ENCODE results near the gene NPAT. TPM values are rescaled to one million over a fixed set of nuclear protein-coding genes. Genes with fewer than 3 reads are reported as not detected.

NPAT gene
- total RNA-seq, 1 experiment from 2014 or later = 14.9 TPM

GRCh38 chr11:108226036-108226435 lies 3.6 kb upstream of the NPAT start:
- Histone ChIP-seq H3K9me2 (ENCODE audit: insufficient read depth) (no peaks in the 10 kb centered on the region), H3K79me2 (ENCODE audit: insufficient read depth, low read length) (peaks cover 51% of the 10 kb centered on the region), H4K20me1 (ENCODE audit: insufficient read depth) (no peaks in the 10 kb centered on the region), H3K4me1 (ENCODE audit: control insufficient read depth in 1 of 2, insufficient read depth in 2 of 2, low read length in 2 of 2) (peaks cover 6 to 20% of the 10 kb centered on the region in 2 experiments; a peak in 3 of 4 replicates), H2AFZ (ENCODE audit: low read depth, low read length, poor library complexity, severe bottlenecking) (no peak overlapping the region), H3K27me3 (ENCODE audit: insufficient read depth, low read length) (no peaks in the 10 kb centered on the region), H3K27ac (ENCODE audit: low read depth, low read length) (no peak overlapping the region), H3K4me3 (replicated peaks in 1 of 2; ENCODE audit: low read depth in 1 of 2, low read length in 2 of 2) (no peak overlapping the region), H3K9me3 (ENCODE audit: control insufficient read depth in 1 of 2, insufficient read depth in 1 of 2, low read depth in 1 of 2, low read length in 2 of 2) (no peaks in the 10 kb centered on the region), H3K4me2 (ENCODE audit: low read length) (no peak overlapping the region), H3K36me3 (ENCODE audit: control insufficient read depth in 1 of 2, insufficient read depth in 2 of 2, low read length in 2 of 2) (peaks cover 15 to 16% of the 10 kb centered on the region in 2 experiments), H3K9ac (ENCODE audit: low read length) (no peak overlapping the region)
- intact Hi-C loops (cut with micrococcal nuclease) = no loop called here
- RAD21 ChIA-PET (ENCODE audit: low non-redundant PET in 1 of 2, low total read pairs in 2 of 2, uncharacterized antibody in 2 of 2, unreplicated experiment in 2 of 2) = no interaction called here
- CTCF ChIA-PET = no interaction called here
- TF ChIP-seq SRF (IDR thresholded peaks at IDR 0.05; ENCODE audit: low read depth) (no peak), EZH2 (IDR thresholded peaks at IDR 0.05) (no peak), SP1 (IDR thresholded peaks at IDR 0.05; ENCODE audit: low read depth) (no peak), ZNF274 (IDR thresholded peaks at IDR 0.05; ENCODE audit: low read depth, low read length) (no peak), CEBPB (IDR thresholded peaks at IDR 0.05; ENCODE audit: low read depth) (no peak), RAD21 (IDR thresholded peaks at IDR 0.05; ENCODE audit: low read depth) (no peak), POLR2A (IDR thresholded peaks at IDR 0.05; ENCODE audit: borderline replicate concordance, extremely low read depth, insufficient read depth, insufficient read length) (no peak), REST (IDR thresholded peaks at IDR 0.05; ENCODE audit: low read depth) (no peak), SIN3A (IDR thresholded peaks at IDR 0.05; ENCODE audit: low read depth) (no peak), YY1 (IDR thresholded peaks at IDR 0.05; ENCODE audit: extremely low read depth, insufficient replicate concordance, low read depth, low read length) (no peak), EZH2phosphoT487 (IDR thresholded peaks at IDR 0.05; ENCODE audit: borderline replicate concordance) (no peak), JUND (IDR thresholded peaks at IDR 0.05) (no peak), POLR2AphosphoS5 (IDR thresholded peaks at IDR 0.05; ENCODE audit: low read depth, low read length) (no peak), ELF1 (IDR thresholded peaks at IDR 0.05; ENCODE audit: borderline replicate concordance, low read depth) (no peak), ZFX (IDR thresholded peaks at IDR 0.05) (no peak)
- TF ChIP-seq, protein P1, sequence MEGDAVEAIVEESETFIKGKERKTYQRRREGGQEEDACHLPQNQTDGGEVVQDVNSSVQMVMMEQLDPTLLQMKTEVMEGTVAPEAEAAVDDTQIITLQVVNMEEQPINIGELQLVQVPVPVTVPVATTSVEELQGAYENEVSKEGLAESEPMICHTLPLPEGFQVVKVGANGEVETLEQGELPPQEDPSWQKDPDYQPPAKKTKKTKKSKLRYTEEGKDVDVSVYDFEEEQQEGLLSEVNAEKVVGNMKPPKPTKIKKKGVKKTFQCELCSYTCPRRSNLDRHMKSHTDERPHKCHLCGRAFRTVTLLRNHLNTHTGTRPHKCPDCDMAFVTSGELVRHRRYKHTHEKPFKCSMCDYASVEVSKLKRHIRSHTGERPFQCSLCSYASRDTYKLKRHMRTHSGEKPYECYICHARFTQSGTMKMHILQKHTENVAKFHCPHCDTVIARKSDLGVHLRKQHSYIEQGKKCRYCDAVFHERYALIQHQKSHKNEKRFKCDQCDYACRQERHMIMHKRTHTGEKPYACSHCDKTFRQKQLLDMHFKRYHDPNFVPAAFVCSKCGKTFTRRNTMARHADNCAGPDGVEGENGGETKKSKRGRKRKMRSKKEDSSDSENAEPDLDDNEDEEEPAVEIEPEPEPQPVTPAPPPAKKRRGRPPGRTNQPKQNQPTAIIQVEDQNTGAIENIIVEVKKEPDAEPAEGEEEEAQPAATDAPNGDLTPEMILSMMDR (IDR thresholded peaks at IDR 0.05 in 2 of 3, conservative IDR thresholded peaks at IDR 0.05 in 1 of 3; ENCODE audit: borderline replicate concordance in 1 of 3, insufficient read depth in 1 of 3, low read depth in 2 of 3, low read length in 2 of 3) = no peak
- TF ChIP-seq, protein P2, sequence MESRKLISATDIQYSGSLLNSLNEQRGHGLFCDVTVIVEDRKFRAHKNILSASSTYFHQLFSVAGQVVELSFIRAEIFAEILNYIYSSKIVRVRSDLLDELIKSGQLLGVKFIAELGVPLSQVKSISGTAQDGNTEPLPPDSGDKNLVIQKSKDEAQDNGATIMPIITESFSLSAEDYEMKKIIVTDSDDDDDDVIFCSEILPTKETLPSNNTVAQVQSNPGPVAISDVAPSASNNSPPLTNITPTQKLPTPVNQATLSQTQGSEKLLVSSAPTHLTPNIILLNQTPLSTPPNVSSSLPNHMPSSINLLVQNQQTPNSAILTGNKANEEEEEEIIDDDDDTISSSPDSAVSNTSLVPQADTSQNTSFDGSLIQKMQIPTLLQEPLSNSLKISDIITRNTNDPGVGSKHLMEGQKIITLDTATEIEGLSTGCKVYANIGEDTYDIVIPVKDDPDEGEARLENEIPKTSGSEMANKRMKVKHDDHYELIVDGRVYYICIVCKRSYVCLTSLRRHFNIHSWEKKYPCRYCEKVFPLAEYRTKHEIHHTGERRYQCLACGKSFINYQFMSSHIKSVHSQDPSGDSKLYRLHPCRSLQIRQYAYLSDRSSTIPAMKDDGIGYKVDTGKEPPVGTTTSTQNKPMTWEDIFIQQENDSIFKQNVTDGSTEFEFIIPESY (IDR thresholded peaks at IDR 0.05; ENCODE audit: extremely low read depth, insufficient replicate concordance, low read length) = no peak
- TF ChIP-seq, protein P3, sequence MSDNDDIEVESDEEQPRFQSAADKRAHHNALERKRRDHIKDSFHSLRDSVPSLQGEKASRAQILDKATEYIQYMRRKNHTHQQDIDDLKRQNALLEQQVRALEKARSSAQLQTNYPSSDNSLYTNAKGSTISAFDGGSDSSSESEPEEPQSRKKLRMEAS (IDR thresholded peaks at IDR 0.05) = no peak
- TF ChIP-seq, protein P4, sequence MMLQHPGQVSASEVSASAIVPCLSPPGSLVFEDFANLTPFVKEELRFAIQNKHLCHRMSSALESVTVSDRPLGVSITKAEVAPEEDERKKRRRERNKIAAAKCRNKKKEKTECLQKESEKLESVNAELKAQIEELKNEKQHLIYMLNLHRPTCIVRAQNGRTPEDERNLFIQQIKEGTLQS (IDR thresholded peaks at IDR 0.05) = no peak
- POLR2A ChIA-PET = no interaction called here
- no peak for DNase-seq (ENCODE audit: low read depth, low spot score)
- BruUV-seq (replicated peaks) = no TSS peak
- ATAC-seq = no peak
